Measurements from ENCODE around the gene PCIF1. TPM values are rescaled to one million over a fixed set of nuclear protein-coding genes. Genes with fewer than 3 reads are reported as not detected.
"Not testable (repeated sequence)": the region's sequence is repeated elsewhere in the genome, so short reads cannot be mapped to it uniquely, and the experiment has no call there.

PCIF1 gene
- total RNA-seq, 1 experiment from 2014 or later: 35.3 TPM

DNA sequence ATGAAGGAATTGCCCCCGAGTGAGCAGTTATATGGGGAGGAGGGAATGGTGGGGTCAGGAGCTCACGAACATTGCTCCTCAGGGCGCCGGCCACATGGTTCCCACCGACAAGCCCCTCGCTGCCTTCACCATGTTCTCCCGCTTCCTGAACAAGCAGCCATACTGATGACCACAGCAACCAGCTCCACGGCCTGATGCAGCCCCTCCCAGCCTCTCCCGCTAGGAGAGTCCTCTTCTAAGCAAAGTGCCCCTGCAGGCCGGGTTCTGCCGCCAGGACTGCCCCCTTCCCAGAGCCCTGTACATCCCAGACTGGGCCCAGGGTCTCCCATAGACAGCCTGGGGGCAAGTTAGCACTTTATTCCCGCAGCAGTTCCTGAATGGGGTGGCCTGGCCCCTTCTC lies 36.2 kb upstream of the PCIF1 start:
- TSS peak; percentile 9 for BruUV-seq (replicated peaks)
- ChIA-PET POLR2A (ENCODE audit: unreplicated experiment) (no interaction called here), CTCF (interaction anchor here (0.5 kb wide), 1 partner anchor 73 kb away, joined by 8 read pairs; no protein-coding TSS in a partner anchor)

DNA sequence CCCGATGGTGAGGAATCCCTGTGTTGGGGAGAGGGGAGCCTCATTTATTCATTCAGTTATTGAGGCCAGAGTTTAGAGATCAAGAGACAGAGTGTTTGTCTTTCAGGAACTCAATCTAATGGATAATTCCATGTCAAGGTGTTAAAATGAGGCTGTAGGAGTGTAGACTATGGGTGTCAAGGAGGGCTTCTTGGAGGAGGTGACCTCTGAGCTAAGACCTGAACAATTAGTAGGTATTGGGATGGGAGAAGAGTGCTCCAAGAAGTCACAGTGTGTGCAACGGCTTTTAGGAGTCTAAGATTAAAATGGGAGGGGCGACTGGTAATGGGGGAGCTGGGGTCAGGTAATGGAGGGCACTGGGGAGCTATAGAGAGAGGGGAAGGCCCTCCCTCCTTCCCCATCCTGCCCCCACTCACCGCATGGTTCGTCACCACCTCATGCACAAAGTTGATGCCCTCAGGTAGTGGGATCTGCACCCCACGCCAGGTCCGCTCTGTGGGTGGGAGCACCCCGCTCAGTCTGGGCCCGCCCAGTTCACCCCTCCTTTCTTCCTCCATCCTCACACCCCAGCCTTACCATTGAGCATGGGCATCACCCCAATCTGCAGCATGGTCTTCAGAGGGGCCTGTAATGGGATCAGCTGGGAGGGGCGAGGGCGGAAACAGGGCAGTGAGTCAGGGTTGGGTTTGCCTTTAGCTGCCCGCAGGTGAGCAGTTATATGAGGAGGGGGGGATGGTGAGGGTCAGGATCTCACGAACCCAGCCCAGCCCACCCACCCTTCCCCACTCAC lies 35.2 kb upstream of the PCIF1 start:
- BruUV-seq (replicated peaks): no TSS peak
- Histone ChIP-seq H4K20me1 (ENCODE audit: insufficient read depth) (no peaks in the 10 kb centered on the region), H3F3A (ENCODE audit: insufficient read depth, low read depth) (peaks cover 45% of the 10 kb centered on the region), H3K36me3 (ENCODE audit: low read depth) (peaks cover 19% of the 10 kb centered on the region), H3K27me3 (ENCODE audit: insufficient read depth, low read depth) (no peaks in the 10 kb centered on the region), H3K9me3 (ENCODE audit: insufficient read depth, low read depth) (no peaks in the 10 kb centered on the region), H3K4me3 (no peak overlapping the region), H3K4me2 (no peak overlapping the region), H2AFZ (no peak overlapping the region), H3K9me2 (ENCODE audit: insufficient read depth) (no peaks in the 10 kb centered on the region), H3K79me2 (ENCODE audit: low read depth) (peaks cover 2% of the 10 kb centered on the region; the same call in 1 of the 2 replicates), H3K27ac (no peak overlapping the region), H3K4me1 (replicated peaks; ENCODE audit: insufficient read depth) (no peaks in the 10 kb centered on the region)
- ChIA-PET CTCF (no interaction called here), POLR2A (ENCODE audit: unreplicated experiment) (interaction anchor here (0.6 kb wide), 1 partner anchor 17 kb away, joined by 4 read pairs; no protein-coding TSS in a partner anchor)
- TF ChIP-seq, protein P1, sequence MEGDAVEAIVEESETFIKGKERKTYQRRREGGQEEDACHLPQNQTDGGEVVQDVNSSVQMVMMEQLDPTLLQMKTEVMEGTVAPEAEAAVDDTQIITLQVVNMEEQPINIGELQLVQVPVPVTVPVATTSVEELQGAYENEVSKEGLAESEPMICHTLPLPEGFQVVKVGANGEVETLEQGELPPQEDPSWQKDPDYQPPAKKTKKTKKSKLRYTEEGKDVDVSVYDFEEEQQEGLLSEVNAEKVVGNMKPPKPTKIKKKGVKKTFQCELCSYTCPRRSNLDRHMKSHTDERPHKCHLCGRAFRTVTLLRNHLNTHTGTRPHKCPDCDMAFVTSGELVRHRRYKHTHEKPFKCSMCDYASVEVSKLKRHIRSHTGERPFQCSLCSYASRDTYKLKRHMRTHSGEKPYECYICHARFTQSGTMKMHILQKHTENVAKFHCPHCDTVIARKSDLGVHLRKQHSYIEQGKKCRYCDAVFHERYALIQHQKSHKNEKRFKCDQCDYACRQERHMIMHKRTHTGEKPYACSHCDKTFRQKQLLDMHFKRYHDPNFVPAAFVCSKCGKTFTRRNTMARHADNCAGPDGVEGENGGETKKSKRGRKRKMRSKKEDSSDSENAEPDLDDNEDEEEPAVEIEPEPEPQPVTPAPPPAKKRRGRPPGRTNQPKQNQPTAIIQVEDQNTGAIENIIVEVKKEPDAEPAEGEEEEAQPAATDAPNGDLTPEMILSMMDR (conservative IDR thresholded peaks at IDR 0.05): no peak
- TF ChIP-seq EZH2 (IDR thresholded peaks at IDR 0.05; ENCODE audit: low read depth): no peak
- DNase-seq: no peak
- intact Hi-C loops (cut with micrococcal nuclease; ENCODE audit: unreplicated experiment): no loop called here

More for the DNA sequence above, 36.2 kb upstream of the PCIF1 start:
- intact Hi-C loops (cut with micrococcal nuclease; ENCODE audit: unreplicated experiment): no loop called here
- no peaks in the 10 kb centered on the region for H3K9me3 ChIP-seq (ENCODE audit: insufficient read depth, low read depth)
- H3K4me1 ChIP-seq (replicated peaks; ENCODE audit: insufficient read depth): no peaks in the 10 kb centered on the region
- no peaks in the 10 kb centered on the region for H3K9me2 ChIP-seq (ENCODE audit: insufficient read depth)
- H2AFZ ChIP-seq: no peak overlapping the region
- TF ChIP-seq EZH2 (IDR thresholded peaks at IDR 0.05; ENCODE audit: low read depth): no peak
- TF ChIP-seq, protein P1 (conservative IDR thresholded peaks at IDR 0.05): no peak
- H4K20me1 ChIP-seq (ENCODE audit: insufficient read depth): no peaks in the 10 kb centered on the region
- peaks cover 22% of the 10 kb centered on the region for H3K36me3 ChIP-seq (ENCODE audit: low read depth)
- peaks cover 5% of the 10 kb centered on the region; the same call in 1 of the 2 replicates for H3K79me2 ChIP-seq (ENCODE audit: low read depth)
- H3K4me3 ChIP-seq: no peak overlapping the region
- no peak for DNase-seq
- no peak overlapping the region for H3K4me2 ChIP-seq
- no peaks in the 10 kb centered on the region for H3K27me3 ChIP-seq (ENCODE audit: insufficient read depth, low read depth)
- H3K27ac ChIP-seq: no peak overlapping the region
- peaks cover 44% of the 10 kb centered on the region for H3F3A ChIP-seq (ENCODE audit: insufficient read depth, low read depth)

DNA sequence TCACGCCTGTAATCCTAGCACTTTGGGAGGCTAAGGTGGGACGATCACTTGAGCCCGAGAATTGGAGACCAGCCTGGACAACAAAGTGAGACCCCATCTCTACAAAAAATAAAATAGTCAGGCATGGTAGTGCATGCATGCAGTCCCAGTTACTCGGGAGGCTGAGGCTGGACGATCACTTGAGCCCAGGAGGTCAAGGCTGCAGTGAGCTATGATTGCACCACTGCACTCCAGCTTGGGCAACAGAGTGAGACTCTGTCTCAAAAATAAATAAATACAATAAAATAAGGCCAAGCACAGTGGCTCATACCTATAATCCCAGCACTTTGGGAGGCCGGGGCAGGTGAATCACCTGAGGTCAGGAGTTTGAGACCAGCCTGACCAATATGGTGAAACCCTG lies 33.2 kb upstream of the PCIF1 start:
- H3K4me3 ChIP-seq; intact Hi-C loops (cut with micrococcal nuclease; ENCODE audit: unreplicated experiment); H3K9me3 ChIP-seq (ENCODE audit: insufficient read depth, low read depth); H3K27me3 ChIP-seq (ENCODE audit: insufficient read depth, low read depth); H3K27ac ChIP-seq; H3K79me2 ChIP-seq (ENCODE audit: low read depth); H4K20me1 ChIP-seq (ENCODE audit: insufficient read depth); BruUV-seq (replicated peaks); DNase-seq; H3K9me2 ChIP-seq (ENCODE audit: insufficient read depth); H2AFZ ChIP-seq; CTCF ChIA-PET; H3K4me2 ChIP-seq: not testable (repeated sequence)
- H3K4me1 ChIP-seq (replicated peaks; ENCODE audit: insufficient read depth): peaks cover 15% of the 10 kb centered on the region
- peaks cover 25% of the 10 kb centered on the region for H3K36me3 ChIP-seq (ENCODE audit: low read depth)
- POLR2A ChIA-PET (ENCODE audit: unreplicated experiment): interaction anchor here (0.9 kb wide), 1 partner anchor 34 kb away, joined by 4 read pairs; no protein-coding TSS in a partner anchor
- H3F3A ChIP-seq (ENCODE audit: insufficient read depth, low read depth): peaks cover 46% of the 10 kb centered on the region
